GM19438 (cell line): ENCODE results near the gene ZNF697.
"Not testable (repeated sequence)": the region's sequence is repeated elsewhere in the genome, so short reads cannot be mapped to it uniquely, and the experiment has no call there.

ENCODE experiments used
- ATAC-seq: cut with Tn5 transposase; IDR thresholded peaks from one replicate; pipeline ENCODE4 v1.9.1; 2021; ENCODE audit warnings: low read depth; ENCODE audit not compliant: unreplicated experiment

ZNF697 gene

GRCh38 chr1:119633575-119633974 is 14.5 kb downstream of the ZNF697 start:
- no peak for ATAC-seq

GRCh38 chr1:119632841-119633240 is 15.2 kb downstream of the ZNF697 start:
- ATAC-seq: no peak

- no peak for ATAC-seq
Measured at GRCh38 chr1:119632103-119632490, 16.0 kb downstream of the ZNF697 start.

- ATAC-seq: peak; percentile 60
Measured at GRCh38 chr1:119631433-119632102, 16.5 kb downstream of the ZNF697 start.

- no peak for ATAC-seq
Measured at GRCh38 chr1:119631086-119631432, 17.0 kb downstream of the ZNF697 start.

GRCh38 chr1:119626841-119627240 is 21.2 kb downstream of the ZNF697 start:
- no peak for ATAC-seq

GRCh38 chr1:119626011-119626545 is 22.0 kb downstream of the ZNF697 start:
- no peak for ATAC-seq

- ATAC-seq: no peak
Measured at GRCh38 chr1:119623678-119624077, 24.4 kb downstream of the ZNF697 start.

- ATAC-seq: no peak
Measured at GRCh38 chr1:119623193-119623515, 24.9 kb downstream of the ZNF697 start.

GRCh38 chr1:119622311-119623192 is 25.5 kb downstream of the ZNF697 start:
- ATAC-seq: no peak

GRCh38 chr1:119621705-119622104 is 26.4 kb downstream of the ZNF697 start:
- no peak for ATAC-seq

- no peak for ATAC-seq
Measured at GRCh38 chr1:119617751-119618691, 30.0 kb downstream of the ZNF697 start.

GRCh38 chr1:119616748-119617147 is 31.3 kb downstream of the ZNF697 start:
- not testable (repeated sequence) for ATAC-seq

GRCh38 chr1:119615100-119615499 is 33.0 kb downstream of the ZNF697 start:
- not testable (repeated sequence) for ATAC-seq

GRCh38 chr1:119613769-119614720 is 34.0 kb downstream of the ZNF697 start:
- peak; percentile 89 for ATAC-seq

GRCh38 chr1:119611701-119612113 is 36.4 kb downstream of the ZNF697 start:
- ATAC-seq: no peak

GRCh38 chr1:119608816-119609215 is 39.2 kb downstream of the ZNF697 start:
- ATAC-seq: not testable (repeated sequence)

GRCh38 chr1:119607087-119607807 is 40.8 kb downstream of the ZNF697 start:
- not testable (repeated sequence) for ATAC-seq

- ATAC-seq: no peak
Measured at GRCh38 chr1:119606394-119606793, 41.7 kb downstream of the ZNF697 start.
